HL-60 (cell line): ENCODE measurements around the gene TPCN2.

Experiments
- GABPA ChIP-seq: IDR thresholded peaks from 2 replicates; pipeline ENCODE4 v1.6.1; 2012; ENCODE audit warnings: low read depth
- POLR2AphosphoS5 ChIP-seq: IDR thresholded peaks from 2 replicates; pipeline ENCODE4 v1.6.1; 2012; ENCODE audit warnings: low read depth
- TF ChIP-seq, protein P1 (sequence below): IDR thresholded peaks from 2 replicates; pipeline ENCODE4 v1.6.1; 2012; ENCODE audit warnings: low read depth; ENCODE audit not compliant: insufficient replicate concordance
- TF ChIP-seq, protein P2 (sequence below): IDR thresholded peaks from one replicate; pipeline ENCODE4 v1.5.1; 2011; ENCODE audit warnings: low read length, control low read depth, inconsistent platforms; ENCODE audit not compliant: insufficient read depth

DNA sequence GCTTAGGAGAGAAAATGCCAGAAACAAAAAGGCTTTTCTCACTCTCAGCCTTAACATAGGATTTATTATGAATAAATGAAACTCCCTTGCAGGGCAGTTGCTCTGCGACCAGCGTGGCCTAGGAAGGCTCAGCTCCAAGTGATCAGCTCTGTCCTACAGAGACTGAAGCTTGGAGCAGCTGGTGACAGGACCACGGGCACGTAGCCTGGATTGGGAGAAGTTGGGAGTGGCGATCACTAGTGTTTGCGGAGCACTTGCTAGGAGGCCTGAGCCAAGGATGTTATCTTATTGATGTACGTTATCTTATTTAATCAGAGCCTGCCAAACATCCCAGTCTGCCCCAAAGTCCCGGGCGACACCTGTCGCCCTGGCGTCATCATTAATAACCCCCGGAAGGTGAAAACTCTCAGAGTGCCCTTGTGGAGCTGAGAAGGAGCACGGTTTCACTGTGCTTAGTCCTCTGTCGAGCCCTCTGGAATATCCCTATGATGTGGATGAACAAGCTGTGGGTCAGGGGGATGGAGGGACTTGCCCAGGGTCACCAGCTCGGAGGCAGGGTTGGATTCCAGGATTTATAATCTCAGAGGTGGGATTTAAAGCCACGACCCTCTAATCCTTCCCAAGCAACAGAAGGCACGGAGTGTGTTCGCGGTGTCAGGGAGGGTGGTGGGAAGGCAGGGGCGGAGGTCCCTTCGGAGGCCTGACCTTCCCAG, 66.2 kb downstream of the TPCN2 start:
- TF ChIP-seq GABPA (no peak), POLR2AphosphoS5 (no peak)
- TF ChIP-seq, protein P1, sequence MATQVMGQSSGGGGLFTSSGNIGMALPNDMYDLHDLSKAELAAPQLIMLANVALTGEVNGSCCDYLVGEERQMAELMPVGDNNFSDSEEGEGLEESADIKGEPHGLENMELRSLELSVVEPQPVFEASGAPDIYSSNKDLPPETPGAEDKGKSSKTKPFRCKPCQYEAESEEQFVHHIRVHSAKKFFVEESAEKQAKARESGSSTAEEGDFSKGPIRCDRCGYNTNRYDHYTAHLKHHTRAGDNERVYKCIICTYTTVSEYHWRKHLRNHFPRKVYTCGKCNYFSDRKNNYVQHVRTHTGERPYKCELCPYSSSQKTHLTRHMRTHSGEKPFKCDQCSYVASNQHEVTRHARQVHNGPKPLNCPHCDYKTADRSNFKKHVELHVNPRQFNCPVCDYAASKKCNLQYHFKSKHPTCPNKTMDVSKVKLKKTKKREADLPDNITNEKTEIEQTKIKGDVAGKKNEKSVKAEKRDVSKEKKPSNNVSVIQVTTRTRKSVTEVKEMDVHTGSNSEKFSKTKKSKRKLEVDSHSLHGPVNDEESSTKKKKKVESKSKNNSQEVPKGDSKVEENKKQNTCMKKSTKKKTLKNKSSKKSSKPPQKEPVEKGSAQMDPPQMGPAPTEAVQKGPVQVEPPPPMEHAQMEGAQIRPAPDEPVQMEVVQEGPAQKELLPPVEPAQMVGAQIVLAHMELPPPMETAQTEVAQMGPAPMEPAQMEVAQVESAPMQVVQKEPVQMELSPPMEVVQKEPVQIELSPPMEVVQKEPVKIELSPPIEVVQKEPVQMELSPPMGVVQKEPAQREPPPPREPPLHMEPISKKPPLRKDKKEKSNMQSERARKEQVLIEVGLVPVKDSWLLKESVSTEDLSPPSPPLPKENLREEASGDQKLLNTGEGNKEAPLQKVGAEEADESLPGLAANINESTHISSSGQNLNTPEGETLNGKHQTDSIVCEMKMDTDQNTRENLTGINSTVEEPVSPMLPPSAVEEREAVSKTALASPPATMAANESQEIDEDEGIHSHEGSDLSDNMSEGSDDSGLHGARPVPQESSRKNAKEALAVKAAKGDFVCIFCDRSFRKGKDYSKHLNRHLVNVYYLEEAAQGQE = no peak
- TF ChIP-seq, protein P2, sequence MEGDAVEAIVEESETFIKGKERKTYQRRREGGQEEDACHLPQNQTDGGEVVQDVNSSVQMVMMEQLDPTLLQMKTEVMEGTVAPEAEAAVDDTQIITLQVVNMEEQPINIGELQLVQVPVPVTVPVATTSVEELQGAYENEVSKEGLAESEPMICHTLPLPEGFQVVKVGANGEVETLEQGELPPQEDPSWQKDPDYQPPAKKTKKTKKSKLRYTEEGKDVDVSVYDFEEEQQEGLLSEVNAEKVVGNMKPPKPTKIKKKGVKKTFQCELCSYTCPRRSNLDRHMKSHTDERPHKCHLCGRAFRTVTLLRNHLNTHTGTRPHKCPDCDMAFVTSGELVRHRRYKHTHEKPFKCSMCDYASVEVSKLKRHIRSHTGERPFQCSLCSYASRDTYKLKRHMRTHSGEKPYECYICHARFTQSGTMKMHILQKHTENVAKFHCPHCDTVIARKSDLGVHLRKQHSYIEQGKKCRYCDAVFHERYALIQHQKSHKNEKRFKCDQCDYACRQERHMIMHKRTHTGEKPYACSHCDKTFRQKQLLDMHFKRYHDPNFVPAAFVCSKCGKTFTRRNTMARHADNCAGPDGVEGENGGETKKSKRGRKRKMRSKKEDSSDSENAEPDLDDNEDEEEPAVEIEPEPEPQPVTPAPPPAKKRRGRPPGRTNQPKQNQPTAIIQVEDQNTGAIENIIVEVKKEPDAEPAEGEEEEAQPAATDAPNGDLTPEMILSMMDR = no peak
